CMK (cell line): ENCODE measurements around the gene CELF2.

Experiments
- DNase-seq: peaks from one replicate; pipeline ENCODE4 v3.0.0-alpha.2; 2010; ENCODE audit warnings: low read depth

CELF2 gene

DNA sequence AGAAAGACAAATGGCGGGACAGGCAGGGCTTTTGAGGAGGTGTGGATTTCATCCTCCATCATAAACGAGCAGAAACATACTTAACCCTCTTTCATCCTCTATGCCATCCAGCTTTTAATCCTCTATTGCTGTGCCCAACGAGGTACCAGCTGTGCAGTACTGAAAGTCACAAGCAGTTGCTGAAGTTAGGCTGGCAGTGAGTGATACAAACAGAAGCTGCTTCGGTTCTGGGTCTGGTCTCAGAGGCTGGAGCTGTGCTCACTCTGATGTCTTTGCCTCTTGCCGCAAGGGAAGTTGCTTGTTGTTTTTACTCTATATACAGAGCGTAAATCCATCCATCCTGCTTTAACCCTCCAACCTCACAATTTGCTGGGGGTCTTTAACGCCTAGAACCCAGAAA lies 235.2 kb downstream of the CELF2 start:
- no peak for DNase-seq

- DNase-seq = no peak
These were observed 235.8 kb downstream of the CELF2 start for GRCh38 chr10:11253385-11254002.

DNA sequence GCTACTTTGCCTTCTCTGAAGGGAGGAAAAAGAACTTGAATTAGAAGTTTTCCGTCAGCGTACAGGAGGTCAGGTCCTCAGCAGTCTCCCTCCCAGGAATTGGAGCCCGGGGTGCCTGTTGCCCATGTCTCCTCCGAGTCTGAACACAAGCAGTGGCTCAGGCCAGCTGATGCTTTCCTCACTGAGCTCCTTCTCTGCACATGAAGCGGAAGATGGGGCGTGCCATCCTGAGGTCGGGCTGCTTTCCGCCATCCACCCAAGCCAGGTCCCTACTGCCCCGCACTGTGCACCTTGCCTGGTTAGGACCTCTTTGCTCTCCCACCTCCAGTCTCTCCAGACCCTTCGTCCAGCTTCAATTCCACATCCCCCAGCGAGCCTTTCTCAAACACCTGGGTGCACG lies 237.5 kb downstream of the CELF2 start:
- no peak for DNase-seq

GRCh38 chr10:11255796-11256444 lies 238.2 kb downstream of the CELF2 start:
- DNase-seq = no peak

GRCh38 chr10:11256896-11257295 lies 239.2 kb downstream of the CELF2 start:
- no peak for DNase-seq

DNA sequence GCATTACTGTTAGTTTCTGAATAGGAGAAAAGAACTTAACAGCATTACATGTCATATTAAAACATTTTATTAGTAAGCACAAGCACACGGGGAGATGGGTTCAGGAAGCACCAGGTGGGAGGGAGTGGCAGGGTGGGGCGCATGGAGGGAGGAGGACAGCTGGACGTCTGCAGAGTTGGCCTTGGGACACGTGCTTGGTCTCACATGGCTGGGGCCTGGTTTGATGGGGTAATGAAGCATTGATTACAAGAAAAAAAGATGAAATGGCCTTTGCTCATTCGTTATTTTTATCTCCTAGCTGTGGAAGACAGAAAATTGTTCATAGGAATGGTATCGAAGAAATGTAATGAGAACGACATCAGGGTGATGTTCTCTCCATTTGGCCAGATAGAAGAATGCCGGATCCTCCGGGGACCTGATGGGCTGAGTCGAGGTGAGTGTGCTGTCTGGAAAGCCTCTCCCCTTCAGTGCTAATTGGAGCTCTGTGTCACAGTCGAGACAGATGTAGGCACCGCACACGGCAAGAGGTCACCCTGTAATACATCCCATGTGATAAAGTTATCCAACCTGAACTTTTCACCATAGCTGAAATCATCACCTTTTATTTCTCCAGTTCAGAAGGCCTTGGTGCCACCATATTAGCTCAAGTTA lies 239.9 kb downstream of the CELF2 start:
- DNase-seq = no peak

- DNase-seq = no peak
These were observed 242.5 kb downstream of the CELF2 start for GRCh38 chr10:11260170-11260569.

- no peak for DNase-seq
These were observed 243.5 kb downstream of the CELF2 start for GRCh38 chr10:11261143-11261542.

- DNase-seq = no peak
These were observed 244.2 kb downstream of the CELF2 start for GRCh38 chr10:11261687-11262493.

GRCh38 chr10:11262494-11263345 lies 245.0 kb downstream of the CELF2 start:
- DNase-seq = no peak

- no peak for DNase-seq
These were observed 246.1 kb downstream of the CELF2 start for GRCh38 chr10:11263767-11264166.

DNA sequence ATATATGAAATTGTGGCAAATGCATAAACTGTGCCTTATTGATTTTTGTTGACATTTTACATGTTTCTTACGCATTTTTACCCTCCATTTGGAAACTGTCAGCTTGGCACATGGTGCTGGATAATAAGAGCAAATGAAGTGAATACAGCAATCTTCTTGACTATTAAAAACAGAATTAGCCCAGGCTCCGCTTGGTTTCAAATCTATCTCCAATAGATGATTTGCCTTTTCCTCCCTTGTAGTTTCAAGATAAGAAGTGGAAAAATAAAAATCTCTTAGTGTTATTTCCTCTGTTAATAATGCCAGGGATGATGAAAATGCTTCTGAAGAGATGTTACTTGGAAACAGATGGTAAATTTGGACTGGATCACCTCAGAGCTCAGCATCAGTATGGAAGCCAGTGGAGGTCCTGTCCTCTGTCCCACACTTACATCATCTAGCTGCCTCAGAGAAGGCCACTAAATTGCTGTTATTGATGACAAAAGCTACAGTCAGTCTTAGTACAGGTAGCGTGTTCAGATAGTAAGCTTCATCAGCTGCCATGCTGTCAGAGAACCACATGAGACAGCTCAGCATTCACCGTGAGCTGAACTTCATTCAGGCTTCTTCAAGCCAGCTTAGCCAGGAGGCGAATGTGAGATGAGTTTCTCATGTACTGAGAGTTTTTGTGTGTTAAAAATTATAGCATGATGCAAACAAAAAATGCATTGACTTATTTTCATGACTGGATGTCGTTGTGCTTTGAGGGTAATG lies 246.8 kb downstream of the CELF2 start:
- DNase-seq = no peak

GRCh38 chr10:11265484-11265883 lies 247.8 kb downstream of the CELF2 start:
- no peak for DNase-seq

GRCh38 chr10:11266426-11266825 lies 248.8 kb downstream of the CELF2 start:
- no peak for DNase-seq

GRCh38 chr10:11270135-11270857 lies 252.6 kb downstream of the CELF2 start:
- DNase-seq = peak; percentile 37

DNA sequence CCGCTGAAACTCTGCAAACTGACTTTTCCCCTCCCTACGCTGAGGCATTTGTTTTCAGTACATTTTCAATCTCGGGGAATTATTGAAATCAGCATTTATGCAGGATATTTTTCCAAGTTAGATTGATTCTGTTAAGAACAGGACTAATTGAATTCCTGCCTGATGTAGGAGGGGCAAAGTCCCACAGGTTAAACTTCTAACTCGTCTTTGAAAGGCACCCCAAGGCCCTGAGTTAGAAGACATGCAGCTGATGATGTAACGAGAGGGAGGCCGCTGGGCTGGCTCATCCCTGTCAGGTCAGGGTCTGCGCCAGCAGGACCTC lies 253.1 kb downstream of the CELF2 start:
- DNase-seq = no peak

DNA sequence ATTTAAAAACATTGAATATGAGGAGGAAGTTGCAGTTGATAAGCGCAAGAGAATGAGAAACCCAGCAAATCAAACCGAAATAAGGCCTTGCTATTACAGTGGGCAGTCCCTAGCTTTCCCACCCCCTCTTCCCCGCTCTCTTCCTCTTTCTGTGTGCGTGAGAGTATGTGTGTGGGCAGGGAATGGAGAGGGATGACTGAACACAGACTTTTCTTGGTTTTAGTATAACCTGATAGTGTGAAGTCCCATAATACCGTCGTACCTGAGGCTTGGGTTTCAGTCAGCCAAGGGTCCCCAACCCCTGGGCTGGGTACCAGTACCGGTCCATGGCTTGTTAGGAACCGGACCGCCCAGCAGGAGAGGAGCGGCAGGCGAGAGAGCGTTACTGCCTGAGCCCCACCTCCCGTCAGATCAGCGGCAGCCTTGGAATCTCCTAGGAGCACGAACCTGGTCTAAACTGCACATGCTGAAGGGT lies 255.3 kb downstream of the CELF2 start:
- DNase-seq = no peak

DNA sequence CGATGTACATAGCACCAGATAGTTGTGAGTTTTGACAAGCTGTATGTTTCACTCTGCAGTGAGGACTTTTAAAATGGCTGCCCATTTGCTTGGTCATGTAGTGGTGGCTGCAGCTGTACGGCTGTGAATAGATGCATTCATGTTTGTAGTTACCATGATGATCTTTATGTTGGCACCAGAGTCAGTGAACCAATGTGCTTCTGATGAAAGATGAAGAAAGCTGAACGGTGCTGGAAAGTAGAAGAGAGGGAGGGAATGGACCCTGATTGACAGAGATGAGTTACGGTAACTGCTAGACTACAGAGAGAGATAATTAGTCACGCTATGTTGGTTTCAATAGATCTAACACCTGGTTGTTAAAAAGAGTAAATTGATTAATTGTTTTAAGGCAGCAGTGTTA lies 256.8 kb downstream of the CELF2 start:
- no peak for DNase-seq

DNA sequence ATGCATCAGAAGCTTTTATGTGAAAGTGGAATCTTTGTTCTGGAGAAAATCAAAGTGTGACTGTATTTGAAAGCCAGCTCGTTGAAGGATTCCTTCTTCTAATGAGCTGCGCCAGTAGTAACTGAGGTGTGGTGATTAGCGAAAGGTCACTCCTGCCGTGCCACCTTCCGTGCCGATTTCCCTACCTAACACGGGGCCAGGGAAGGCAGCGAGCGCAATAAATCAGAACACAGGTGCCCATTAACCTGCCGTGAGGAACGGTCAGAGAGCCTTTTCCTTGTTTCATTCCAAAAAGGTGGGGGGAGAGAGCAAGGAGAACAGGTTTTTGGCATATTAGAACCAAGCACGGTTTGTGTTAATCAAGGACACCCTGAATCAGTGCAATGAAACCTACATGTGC lies 258.0 kb downstream of the CELF2 start:
- no peak for DNase-seq

DNA sequence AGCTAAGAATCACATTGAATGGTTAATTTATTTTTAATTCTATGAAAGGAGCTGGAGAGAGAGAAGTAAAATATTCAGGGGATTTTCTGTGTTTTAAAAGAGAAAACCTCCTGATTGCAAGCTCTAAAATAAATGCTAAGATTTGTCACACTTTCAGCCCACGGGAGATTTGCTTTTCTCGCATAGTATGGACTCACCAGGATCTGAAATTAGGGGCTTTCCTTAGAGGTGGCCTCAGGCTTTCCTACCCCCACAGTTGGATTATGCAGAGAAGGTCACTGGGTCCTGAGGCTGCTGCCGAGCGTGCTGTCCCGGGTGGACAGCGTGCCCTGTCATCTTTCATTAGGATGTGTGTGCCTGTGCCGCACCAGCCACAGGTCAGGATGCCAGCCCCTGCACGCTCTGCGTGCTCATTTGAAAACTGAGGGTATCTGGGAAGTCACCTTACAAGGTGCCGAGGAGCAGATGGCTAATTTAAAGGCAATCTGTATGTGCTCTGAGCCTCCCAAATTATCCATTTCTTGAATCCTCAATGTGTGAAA lies 258.8 kb downstream of the CELF2 start:
- DNase-seq = no peak
